HG02938 (cell line): Measurements from ENCODE around the gene CAPG.
A peak's percentile ranks its signal among the peaks of the same experiment; 100 is the strongest.
"Not testable (repeated sequence)": the region's sequence is repeated elsewhere in the genome, so short reads cannot be mapped to it uniquely, and the experiment has no call there.

Experiments
- ATAC-seq: cut with Tn5 transposase; IDR thresholded peaks from one replicate; pipeline ENCODE4 v1.9.1; 2021; ENCODE audit warnings: mild to moderate bottlenecking, moderate library complexity; ENCODE audit not compliant: unreplicated experiment

Gene CAPG

GRCh38 chr2:85421260-85422071 is 11.3 kb upstream of the CAPG start:
- no peak for ATAC-seq

GRCh38 chr2:85420536-85421259 is 10.5 kb upstream of the CAPG start:
- no peak for ATAC-seq

GRCh38 chr2:85419009-85419675 is 9.0 kb upstream of the CAPG start:
- ATAC-seq, result no peak

GRCh38 chr2:85418132-85419008 is 8.2 kb upstream of the CAPG start, which contains the start of gene SH2D6:
Gene SH2D6 (plus strand): TSS chr2:85418714. CDS start chr2:85429466, 10,752 bp downstream.
- peak; percentile 79 for ATAC-seq

- ATAC-seq, result no peak
Observed at GRCh38 chr2:85415980-85416650, 5.9 kb upstream of the CAPG start.

GRCh38 chr2:85414761-85415553 is 4.8 kb upstream of the CAPG start:
- ATAC-seq, result no peak

GRCh38 chr2:85414421-85414759 is 4.2 kb upstream of the CAPG start:
- ATAC-seq, result not testable (repeated sequence)

GRCh38 chr2:85413592-85414420 is 3.6 kb upstream of the CAPG start:
- no peak for ATAC-seq

GRCh38 chr2:85411405-85411748 is 1.2 kb upstream of the CAPG start:
- ATAC-seq, result no peak

- ATAC-seq, result no peak
Observed at GRCh38 chr2:85410584-85411404, 628 bp upstream of the CAPG start.

- ATAC-seq, result no peak
Observed at GRCh38 chr2:85405201-85406059, 4.7 kb downstream of the CAPG start.

- ATAC-seq, result no peak
Observed at GRCh38 chr2:85401844-85402243, 8.3 kb downstream of the CAPG start.

- no peak for ATAC-seq
Observed at GRCh38 chr2:85401464-85401805, 8.7 kb downstream of the CAPG start.

GRCh38 chr2:85400541-85401463 is 9.4 kb downstream of the CAPG start:
- no peak for ATAC-seq

- no peak for ATAC-seq
Observed at GRCh38 chr2:85400023-85400422, 10.1 kb downstream of the CAPG start.

- ATAC-seq, result no peak
Observed at GRCh38 chr2:85399183-85399455, 11.0 kb downstream of the CAPG start.
